ENCODE measurements around the gene MAFB. TPM values are rescaled to one million over a fixed set of nuclear protein-coding genes. Genes with fewer than 3 reads are reported as not detected.
A peak's percentile ranks its signal among the peaks of the same experiment; 100 is the strongest.
"Not testable (repeated sequence)": the region's sequence is repeated elsewhere in the genome, so short reads cannot be mapped to it uniquely, and the experiment has no call there.

Gene MAFB
- total RNA-seq = not detected

- no peaks in the 10 kb centered on the region for H3K36me3 Mint-ChIP-seq
- peak; percentile 70 for DNase-seq
- no peaks in the 10 kb centered on the region for H3K9me3 Mint-ChIP-seq
- peaks cover 94% of the 10 kb centered on the region for H3K27me3 Mint-ChIP-seq
- no peak within 1 kb of the TSS for H3K27ac Mint-ChIP-seq
- H3K4me3 Mint-ChIP-seq = peak within 1 kb of the TSS; percentile 60
- peaks cover 3% of the 10 kb centered on the region for H3K4me1 Mint-ChIP-seq
These were observed at the start of gene MAFB for GRCh38 chr20:40689100-40689942. Gene MAFB, minus strand, starts transcription at chr20:40689236. Its CDS starts 386 bp downstream, at chr20:40688850.

GRCh38 chr20:40736468-40736867 lies 47.4 kb upstream of the MAFB start:
- H3K36me3 Mint-ChIP-seq, DNase-seq, H3K4me1 Mint-ChIP-seq, H3K4me3 Mint-ChIP-seq, H3K27ac Mint-ChIP-seq, H3K9me3 Mint-ChIP-seq: not testable (repeated sequence)
- peaks cover 16% of the 10 kb centered on the region for H3K27me3 Mint-ChIP-seq

- Mint-ChIP-seq H3K4me1 (no peaks in the 10 kb centered on the region), H3K4me3 (no peak overlapping the region), H3K27ac (no peak overlapping the region), H3K36me3 (no peaks in the 10 kb centered on the region), H3K27me3 (peaks cover 12% of the 10 kb centered on the region), H3K9me3 (peaks cover 4% of the 10 kb centered on the region)
- DNase-seq = no peak
These were observed 40.0 kb upstream of the MAFB start for GRCh38 chr20:40728996-40729395.

GRCh38 chr20:40728470-40728869 lies 39.4 kb upstream of the MAFB start:
- Mint-ChIP-seq H3K4me3 (no peak overlapping the region), H3K27ac (no peak overlapping the region), H3K9me3 (peaks cover 4% of the 10 kb centered on the region), H3K4me1 (no peaks in the 10 kb centered on the region), H3K27me3 (peaks cover 7% of the 10 kb centered on the region), H3K36me3 (no peaks in the 10 kb centered on the region)
- no peak for DNase-seq

GRCh38 chr20:40727960-40728359 lies 38.9 kb upstream of the MAFB start:
- Mint-ChIP-seq H3K9me3 (peaks cover 4% of the 10 kb centered on the region), H3K36me3 (no peaks in the 10 kb centered on the region), H3K27me3 (peaks cover 3% of the 10 kb centered on the region), H3K27ac (no peak overlapping the region), H3K4me3 (no peak overlapping the region), H3K4me1 (no peaks in the 10 kb centered on the region)
- no peak for DNase-seq

- Mint-ChIP-seq H3K36me3 (no peaks in the 10 kb centered on the region), H3K4me1 (no peaks in the 10 kb centered on the region), H3K27ac (no peak overlapping the region), H3K4me3 (no peak overlapping the region), H3K9me3 (peaks cover 4% of the 10 kb centered on the region), H3K27me3 (peaks cover 3% of the 10 kb centered on the region)
- no peak for DNase-seq
These were observed 37.7 kb upstream of the MAFB start for GRCh38 chr20:40726776-40727175.

GRCh38 chr20:40724566-40724965 lies 35.5 kb upstream of the MAFB start:
- no peak overlapping the region for H3K27ac Mint-ChIP-seq
- no peak for DNase-seq
- peaks cover 4% of the 10 kb centered on the region for H3K9me3 Mint-ChIP-seq
- no peak overlapping the region for H3K4me3 Mint-ChIP-seq
- H3K36me3 Mint-ChIP-seq = no peaks in the 10 kb centered on the region
- H3K27me3 Mint-ChIP-seq = no peaks in the 10 kb centered on the region
- no peaks in the 10 kb centered on the region for H3K4me1 Mint-ChIP-seq

GRCh38 chr20:40720826-40721225 lies 31.8 kb upstream of the MAFB start:
- Mint-ChIP-seq H3K4me3 (no peak overlapping the region), H3K4me1 (no peaks in the 10 kb centered on the region), H3K27me3 (peaks cover 5% of the 10 kb centered on the region), H3K36me3 (no peaks in the 10 kb centered on the region), H3K27ac (no peak overlapping the region), H3K9me3 (no peaks in the 10 kb centered on the region)
- no peak for DNase-seq

- H3K4me3 Mint-ChIP-seq = no peak overlapping the region
- H3K36me3 Mint-ChIP-seq = no peaks in the 10 kb centered on the region
- H3K4me1 Mint-ChIP-seq = no peaks in the 10 kb centered on the region
- peaks cover 5% of the 10 kb centered on the region for H3K27me3 Mint-ChIP-seq
- H3K27ac Mint-ChIP-seq = no peak overlapping the region
- no peaks in the 10 kb centered on the region for H3K9me3 Mint-ChIP-seq
- DNase-seq = no peak
These were observed 31.1 kb upstream of the MAFB start for GRCh38 chr20:40720099-40720498.

GRCh38 chr20:40718982-40719729 lies 30.1 kb upstream of the MAFB start:
- peaks cover 5% of the 10 kb centered on the region for H3K27me3 Mint-ChIP-seq
- no peaks in the 10 kb centered on the region for H3K36me3 Mint-ChIP-seq
- H3K4me3 Mint-ChIP-seq = no peak overlapping the region
- no peak for DNase-seq
- no peaks in the 10 kb centered on the region for H3K4me1 Mint-ChIP-seq
- H3K27ac Mint-ChIP-seq = no peak overlapping the region
- H3K9me3 Mint-ChIP-seq = no peaks in the 10 kb centered on the region

- H3K36me3 Mint-ChIP-seq = no peaks in the 10 kb centered on the region
- H3K4me3 Mint-ChIP-seq = no peak overlapping the region
- no peaks in the 10 kb centered on the region for H3K9me3 Mint-ChIP-seq
- H3K4me1 Mint-ChIP-seq = no peaks in the 10 kb centered on the region
- DNase-seq = no peak
- no peak overlapping the region for H3K27ac Mint-ChIP-seq
- H3K27me3 Mint-ChIP-seq = peaks cover 5% of the 10 kb centered on the region
These were observed 29.4 kb upstream of the MAFB start for GRCh38 chr20:40718214-40718977.

- Mint-ChIP-seq H3K4me3 (no peak overlapping the region), H3K9me3 (no peaks in the 10 kb centered on the region), H3K36me3 (no peaks in the 10 kb centered on the region), H3K27me3 (peaks cover 5% of the 10 kb centered on the region), H3K27ac (no peak overlapping the region), H3K4me1 (no peaks in the 10 kb centered on the region)
- no peak for DNase-seq
These were observed 28.4 kb upstream of the MAFB start for GRCh38 chr20:40717343-40717865.

GRCh38 chr20:40715491-40715890 lies 26.5 kb upstream of the MAFB start:
- Mint-ChIP-seq H3K9me3 (no peaks in the 10 kb centered on the region), H3K27ac (no peak overlapping the region), H3K36me3 (no peaks in the 10 kb centered on the region), H3K27me3 (peaks cover 5% of the 10 kb centered on the region), H3K4me3 (no peak overlapping the region), H3K4me1 (no peaks in the 10 kb centered on the region)
- no peak for DNase-seq

GRCh38 chr20:40714916-40715315 lies 25.9 kb upstream of the MAFB start:
- no peak for DNase-seq
- H3K4me3 Mint-ChIP-seq = no peak overlapping the region
- H3K27me3 Mint-ChIP-seq = peaks cover 5% of the 10 kb centered on the region
- H3K36me3 Mint-ChIP-seq = no peaks in the 10 kb centered on the region
- no peaks in the 10 kb centered on the region for H3K4me1 Mint-ChIP-seq
- no peak overlapping the region for H3K27ac Mint-ChIP-seq
- H3K9me3 Mint-ChIP-seq = no peaks in the 10 kb centered on the region

- peaks cover 8% of the 10 kb centered on the region for H3K27me3 Mint-ChIP-seq
- no peaks in the 10 kb centered on the region for H3K36me3 Mint-ChIP-seq
- no peaks in the 10 kb centered on the region for H3K9me3 Mint-ChIP-seq
- no peak overlapping the region for H3K4me3 Mint-ChIP-seq
- no peak overlapping the region for H3K27ac Mint-ChIP-seq
- no peak for DNase-seq
- no peaks in the 10 kb centered on the region for H3K4me1 Mint-ChIP-seq
These were observed 25.1 kb upstream of the MAFB start for GRCh38 chr20:40714109-40714508.
